Measurements from ENCODE around the gene RPS15.
A peak's percentile ranks its signal among the peaks of the same experiment; 100 is the strongest.

The RPS15 gene

GRCh38 chr19:1401889-1402217 lies 36.3 kb upstream of the RPS15 start:
- no peak for DNase-seq (ENCODE audit: low read depth in 2 of 2)

GRCh38 chr19:1402411-1403070 lies 35.7 kb upstream of the RPS15 start:
- DNase-seq (ENCODE audit: low read depth in 2 of 2), result no peak

- DNase-seq (ENCODE audit: low read depth in 2 of 2), result peak; percentile 98
Measured at GRCh38 chr19:1406774-1407527, 31.2 kb upstream of the RPS15 start.

- no peak for DNase-seq (ENCODE audit: low read depth in 2 of 2)
Measured at GRCh38 chr19:1407528-1408299, 30.5 kb upstream of the RPS15 start, which contains the start of gene DAZAP1. Gene DAZAP1, plus strand, starts transcription at chr19:1407586. Its CDS starts 188 bp downstream, at chr19:1407774.

- no peak for DNase-seq (ENCODE audit: low read depth in 2 of 2)
Measured at GRCh38 chr19:1408300-1409203, 29.6 kb upstream of the RPS15 start.

- no peak for DNase-seq (ENCODE audit: low read depth in 2 of 2)
Measured at GRCh38 chr19:1409204-1410005, 28.8 kb upstream of the RPS15 start.

GRCh38 chr19:1410136-1410786 lies 27.9 kb upstream of the RPS15 start:
- no peak for DNase-seq (ENCODE audit: low read depth in 2 of 2)

GRCh38 chr19:1410789-1411188 lies 27.4 kb upstream of the RPS15 start:
- no peak for DNase-seq (ENCODE audit: low read depth in 2 of 2)

GRCh38 chr19:1411255-1412191 lies 26.7 kb upstream of the RPS15 start:
- DNase-seq (ENCODE audit: low read depth in 2 of 2), result no peak

GRCh38 chr19:1412323-1412923 lies 25.8 kb upstream of the RPS15 start:
- no peak for DNase-seq (ENCODE audit: low read depth in 2 of 2)

GRCh38 chr19:1412995-1413800 lies 25.0 kb upstream of the RPS15 start:
- no peak for DNase-seq (ENCODE audit: low read depth in 2 of 2)

- no peak for DNase-seq (ENCODE audit: low read depth in 2 of 2)
Measured at GRCh38 chr19:1416014-1416841, 22.0 kb upstream of the RPS15 start.

- DNase-seq (ENCODE audit: low read depth in 2 of 2), result no peak
Measured at GRCh38 chr19:1417145-1417544, 21.1 kb upstream of the RPS15 start.

- DNase-seq (ENCODE audit: low read depth in 2 of 2), result no peak
Measured at GRCh38 chr19:1417681-1418495, 20.3 kb upstream of the RPS15 start.

GRCh38 chr19:1418496-1418775 lies 19.8 kb upstream of the RPS15 start:
- no peak for DNase-seq (ENCODE audit: low read depth in 2 of 2)
